GM12801 (cell line): ENCODE results near the gene STON2.

Source experiments
- TF ChIP-seq, protein P1 (sequence below): IDR thresholded peaks from one replicate; pipeline ENCODE4 v1.5.1; 2011; ENCODE audit warnings: control low read depth; ENCODE audit not compliant: insufficient read length; ENCODE audit errors: extremely low read depth

STON2 gene

DNA sequence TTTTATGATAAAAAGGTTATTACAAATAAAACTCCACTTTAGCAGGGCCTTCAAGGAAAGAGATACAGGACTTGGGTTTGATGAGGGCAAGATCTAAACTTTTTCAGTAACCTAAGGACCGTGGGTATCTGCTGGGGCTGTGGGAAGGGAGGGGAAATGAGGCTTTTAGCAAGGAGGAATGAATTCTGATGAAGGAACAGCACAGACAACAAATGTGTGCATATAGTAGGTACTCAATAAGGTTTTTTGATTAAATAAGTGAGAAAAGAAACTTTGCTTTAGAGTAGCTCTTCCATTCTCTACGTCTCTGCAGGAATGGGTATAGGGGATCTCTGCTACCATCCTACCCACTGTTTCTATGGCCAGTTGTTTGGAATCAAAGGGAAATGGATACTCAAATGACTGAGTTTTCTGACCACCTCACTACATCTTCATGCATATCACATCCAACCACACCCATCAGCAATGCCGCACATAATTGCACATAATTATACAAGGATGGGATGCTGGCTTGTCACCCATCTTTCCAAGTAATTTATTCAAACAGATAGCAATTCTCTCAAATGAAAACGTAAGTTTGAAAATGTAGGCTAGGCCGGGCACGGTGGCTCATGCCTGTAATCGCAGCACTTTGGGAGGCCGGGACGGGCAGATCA, 119.9 kb downstream of the STON2 start:
- TF ChIP-seq, protein P1, sequence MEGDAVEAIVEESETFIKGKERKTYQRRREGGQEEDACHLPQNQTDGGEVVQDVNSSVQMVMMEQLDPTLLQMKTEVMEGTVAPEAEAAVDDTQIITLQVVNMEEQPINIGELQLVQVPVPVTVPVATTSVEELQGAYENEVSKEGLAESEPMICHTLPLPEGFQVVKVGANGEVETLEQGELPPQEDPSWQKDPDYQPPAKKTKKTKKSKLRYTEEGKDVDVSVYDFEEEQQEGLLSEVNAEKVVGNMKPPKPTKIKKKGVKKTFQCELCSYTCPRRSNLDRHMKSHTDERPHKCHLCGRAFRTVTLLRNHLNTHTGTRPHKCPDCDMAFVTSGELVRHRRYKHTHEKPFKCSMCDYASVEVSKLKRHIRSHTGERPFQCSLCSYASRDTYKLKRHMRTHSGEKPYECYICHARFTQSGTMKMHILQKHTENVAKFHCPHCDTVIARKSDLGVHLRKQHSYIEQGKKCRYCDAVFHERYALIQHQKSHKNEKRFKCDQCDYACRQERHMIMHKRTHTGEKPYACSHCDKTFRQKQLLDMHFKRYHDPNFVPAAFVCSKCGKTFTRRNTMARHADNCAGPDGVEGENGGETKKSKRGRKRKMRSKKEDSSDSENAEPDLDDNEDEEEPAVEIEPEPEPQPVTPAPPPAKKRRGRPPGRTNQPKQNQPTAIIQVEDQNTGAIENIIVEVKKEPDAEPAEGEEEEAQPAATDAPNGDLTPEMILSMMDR: no peak

DNA sequence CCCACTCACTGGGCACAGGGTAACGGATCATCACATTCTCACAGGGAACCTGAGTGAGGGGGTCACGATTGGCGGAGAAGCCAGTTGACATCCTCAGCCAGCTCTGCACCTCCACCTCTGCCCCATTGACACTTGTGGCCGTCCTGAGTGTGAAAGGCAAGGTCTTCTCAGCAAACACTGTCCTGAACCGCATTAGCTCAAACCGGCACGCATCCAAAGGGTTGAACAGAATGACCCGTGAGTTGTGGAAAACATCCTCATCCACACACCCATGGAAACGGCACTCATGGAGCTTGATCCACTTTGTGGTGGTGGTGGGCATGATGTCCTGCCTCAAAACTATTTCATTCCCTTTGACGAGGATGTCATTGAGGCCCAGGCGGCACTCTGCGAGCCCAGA, 123.0 kb downstream of the STON2 start:
- TF ChIP-seq, protein P1: no peak

DNA sequence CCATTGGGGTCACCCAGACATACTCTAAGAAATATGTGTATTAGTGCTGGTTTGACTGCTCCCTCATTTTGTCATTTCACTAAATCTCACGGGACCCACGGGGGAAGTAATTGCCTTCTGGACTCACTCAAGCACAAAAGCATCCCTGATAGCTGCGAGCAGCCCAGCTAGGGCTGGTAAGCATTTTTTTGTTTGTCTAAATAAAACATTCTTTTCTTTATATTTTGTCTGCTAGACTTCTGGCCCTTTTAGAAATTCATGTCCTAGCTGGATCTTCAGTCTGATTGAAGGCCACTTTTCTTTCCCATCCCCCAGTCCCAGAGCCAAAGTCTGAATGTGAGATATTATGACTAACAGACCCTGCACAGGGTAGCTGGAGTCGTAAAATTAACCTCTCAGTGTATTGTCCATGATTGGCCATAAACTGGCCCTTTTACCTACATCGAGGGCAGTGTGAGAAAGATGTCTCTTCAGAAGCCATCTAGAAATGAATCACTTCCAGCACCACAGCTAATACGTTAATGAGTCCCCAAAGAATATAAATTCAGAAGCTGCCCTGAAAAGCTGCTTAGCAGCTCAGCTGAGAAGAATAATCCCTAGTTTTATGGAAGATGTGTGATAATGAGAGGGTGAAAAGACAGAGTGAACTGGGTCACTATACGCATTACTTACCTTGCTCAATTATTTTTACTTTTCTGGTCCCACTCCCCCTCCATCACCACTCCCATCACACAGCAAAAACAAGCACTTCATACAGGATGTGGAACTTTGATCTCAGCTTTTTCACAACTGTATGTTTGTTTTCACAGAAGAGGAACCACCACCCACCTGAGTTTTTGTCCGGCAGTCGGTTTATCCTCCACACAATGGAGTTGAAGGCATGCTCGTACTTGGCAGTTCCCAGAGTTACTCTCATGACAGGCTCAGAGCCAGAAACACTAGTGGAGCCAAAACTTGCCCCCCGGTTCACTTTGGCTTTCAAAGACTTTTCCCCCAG, 123.8 kb downstream of the STON2 start:
- TF ChIP-seq, protein P1: no peak

DNA sequence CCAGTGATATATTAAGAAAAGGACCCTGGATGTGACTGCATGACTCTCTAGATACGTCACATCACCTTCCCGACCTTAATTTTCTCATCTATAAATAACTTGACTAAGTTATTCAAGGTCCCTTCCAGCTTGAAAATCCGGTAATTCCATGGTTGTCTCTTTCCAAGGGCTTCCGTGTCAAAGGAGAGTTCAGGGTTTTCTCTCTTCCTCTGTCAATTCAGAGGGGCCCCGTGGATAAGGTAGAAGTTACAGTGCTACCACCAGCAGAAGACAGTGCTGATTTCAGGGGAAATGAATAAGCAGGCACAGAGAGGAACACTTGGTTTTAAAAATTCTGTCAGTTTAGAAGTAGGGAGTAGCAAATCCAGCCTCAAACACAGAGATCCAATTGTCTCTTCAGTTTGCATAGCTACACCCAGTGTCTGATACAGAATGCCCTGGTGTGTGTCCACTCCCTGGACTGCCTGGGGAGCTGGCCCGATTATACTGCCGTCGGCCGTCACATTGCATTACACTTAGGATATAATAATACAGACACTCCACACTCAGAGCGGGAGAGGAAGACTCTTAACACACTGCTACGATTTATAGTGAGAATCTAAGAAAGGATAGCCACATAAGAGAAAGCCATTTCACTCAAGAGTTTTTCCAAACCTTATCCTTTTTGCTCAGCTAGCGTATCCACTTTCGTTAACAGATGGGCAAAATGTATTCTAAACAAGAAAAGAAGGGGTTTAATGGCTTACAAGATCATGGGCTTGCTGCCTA, 124.6 kb downstream of the STON2 start:
- TF ChIP-seq, protein P1: no peak

DNA sequence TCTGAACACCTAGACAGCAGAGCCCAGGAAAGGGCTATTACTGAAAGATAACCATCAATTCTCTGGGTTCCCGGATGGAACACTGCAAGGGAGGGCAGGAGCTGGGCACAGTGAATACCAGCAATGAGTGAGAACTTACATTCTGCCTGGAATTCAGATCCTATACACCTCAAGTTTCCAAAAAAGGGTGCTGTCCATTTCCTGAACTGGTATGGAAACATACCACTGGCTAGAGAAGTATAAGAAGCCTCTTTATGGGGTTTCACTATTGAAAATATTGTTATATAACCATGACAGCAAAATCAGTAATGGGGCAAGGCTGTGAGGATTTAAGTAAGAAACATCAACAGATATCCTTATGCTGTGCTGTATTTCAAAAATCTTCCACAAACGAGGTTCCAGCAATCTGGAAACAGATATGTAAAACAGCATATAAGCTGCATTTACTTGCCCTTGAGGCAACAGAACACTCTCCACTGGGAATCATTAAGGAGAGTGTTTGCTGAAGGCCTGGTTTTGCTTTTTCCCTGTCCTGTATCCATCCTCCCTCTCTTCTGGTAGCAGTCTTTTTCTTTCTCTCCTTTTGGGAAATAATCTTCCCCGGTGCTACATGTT, 126.1 kb downstream of the STON2 start:
- TF ChIP-seq, protein P1: no peak

DNA sequence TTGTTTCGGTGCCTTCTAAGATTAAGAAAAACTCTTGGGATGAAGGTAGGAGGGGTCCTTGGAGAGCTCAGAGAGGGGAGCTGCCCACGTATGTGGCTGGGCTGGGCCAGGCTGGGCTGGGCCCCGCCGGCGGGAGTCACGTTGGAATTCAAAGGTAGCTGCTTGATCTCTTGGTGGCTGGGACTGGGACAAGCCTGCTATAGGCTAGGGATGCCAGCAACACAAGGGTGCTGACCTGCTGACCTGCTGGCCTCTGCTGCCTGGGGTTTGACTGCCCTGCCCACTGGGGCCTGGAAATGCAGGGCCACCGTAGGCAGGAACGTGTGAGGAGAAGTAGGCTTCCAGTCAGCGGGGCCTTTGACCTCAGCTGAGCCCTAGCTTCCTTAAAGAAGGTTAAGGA, 126.6 kb downstream of the STON2 start:
- TF ChIP-seq, protein P1: no peak
